Right ventricle myocardium superior (tissue), 1 donor: ENCODE results near the gene MAP7D1. TPM values are rescaled to one million over a fixed set of nuclear protein-coding genes. Genes with fewer than 3 reads are reported as not detected.
"Not testable (repeated sequence)": the region's sequence is repeated elsewhere in the genome, so short reads cannot be mapped to it uniquely, and the experiment has no call there.

Experiments
- ATAC-seq: fragments of 200-7000 bp; cut with Tn5 transposase; one replicate; pipeline ENCODE4 v1.9.1; 2020; ENCODE audit warnings: mild to moderate bottlenecking; ENCODE audit not compliant: poor library complexity
- DNase-seq: peaks from one replicate; pipeline ENCODE4 v3.0.0-alpha.2; 2020
- intact Hi-C: fragments of 100-400 bp; cut with DNase I; formaldehyde crosslinking; loops from one replicate; pipeline ENCODE4 v1.11.2; 2022
- total RNA-seq: library from RNA; stranded (reverse); fragmentation: NEBNext Ultra II Directional; extraction: Animal tissue kit (Norgen Biotek cat#: 25700); gene quantifications from one replicate; pipeline ENCODE4 v1.2.1, GENCODE V29; 2021
- donor health status: DM: no; HTN: yes; CAD: no; lungs with severe emphysema.

MAP7D1 gene
- total RNA-seq, 1 donor from 2014 or later = 390 TPM

DNA sequence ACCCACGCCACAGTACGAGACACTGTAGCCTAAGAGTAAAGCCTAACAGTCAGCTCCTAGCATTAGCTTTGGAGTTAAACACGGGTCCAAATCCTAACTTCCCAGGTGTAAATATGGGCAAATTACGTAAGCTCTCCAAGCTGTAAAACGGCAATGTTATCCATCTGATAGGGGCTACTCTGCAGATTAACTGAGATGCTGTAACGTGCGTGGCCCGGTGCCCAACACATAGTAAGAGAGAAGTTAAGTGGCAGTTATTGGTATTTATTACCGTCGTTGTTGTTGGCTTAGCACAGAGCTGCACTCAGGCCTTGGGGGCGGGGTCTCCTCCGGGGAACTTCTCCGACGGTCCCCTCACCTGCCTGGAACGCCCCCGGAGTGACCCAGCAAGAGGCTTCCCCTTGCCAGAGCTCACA is 7.1 kb upstream of the MAP7D1 start:
- ATAC-seq (no peak), DNase-seq (no peak)

DNA sequence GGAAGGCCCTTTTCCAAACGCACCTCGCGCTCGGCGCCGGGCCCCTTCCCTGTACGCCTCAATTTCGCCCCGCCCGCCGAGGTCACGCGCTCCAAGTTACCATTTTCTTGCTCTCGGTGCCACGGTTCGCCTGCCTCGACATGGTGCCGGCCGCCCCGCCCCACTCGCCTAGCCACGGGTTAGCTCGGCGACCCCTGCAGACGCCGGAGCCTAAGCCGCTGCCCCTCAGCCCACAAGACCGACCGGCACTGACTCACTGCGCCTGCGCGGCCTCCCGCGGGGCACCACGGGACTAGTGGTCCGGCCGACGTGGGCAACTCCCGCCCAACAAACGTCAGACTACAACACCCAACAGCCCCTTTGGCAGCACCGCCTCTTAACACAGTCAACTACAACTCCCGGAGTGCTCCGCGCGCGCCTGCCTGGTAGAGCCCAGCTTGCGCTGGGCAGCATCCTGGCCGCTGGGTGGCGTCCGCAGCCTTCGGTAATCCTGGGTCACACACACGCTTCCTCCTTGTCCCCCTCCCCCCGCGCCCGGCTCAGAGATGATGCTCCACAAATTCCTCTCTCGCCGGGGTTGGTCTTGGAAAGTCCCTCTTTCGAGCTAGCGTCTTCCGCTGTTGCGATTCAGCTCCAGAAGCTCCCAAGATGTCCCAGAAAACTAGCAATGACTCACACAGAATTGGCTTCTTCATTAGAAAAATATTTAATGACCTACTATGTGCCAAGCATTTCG is 6.6 kb upstream of the MAP7D1 start, which contains the start of gene TRAPPC3:
TRAPPC3 (minus strand) TSS at position 250 of the 736 bp plus-strand sequence; CDS start at position 142, 108 bp downstream.
- ATAC-seq = peak; percentile 91
- DNase-seq = peak; percentile 100
- intact Hi-C loops = no loop called here

More for the DNA sequence above, 7.1 kb upstream of the MAP7D1 start:
- intact Hi-C loops = no loop called here

DNA sequence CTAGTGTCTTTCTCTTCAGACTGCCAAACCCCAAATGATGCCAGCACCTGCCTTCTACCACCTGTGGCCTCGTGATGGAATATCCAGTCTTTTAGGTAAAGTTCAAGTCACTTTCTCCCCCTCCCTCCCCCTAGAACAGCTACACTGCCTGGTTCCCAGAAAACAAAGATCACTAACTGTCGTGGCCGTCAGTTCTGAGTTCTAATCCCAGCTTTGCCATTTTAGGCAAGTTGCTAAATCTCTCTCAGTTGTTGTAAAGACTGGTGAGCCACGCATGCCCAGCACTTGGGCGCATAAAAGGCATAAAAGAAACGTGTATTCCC is 6.0 kb upstream of the MAP7D1 start:
- ATAC-seq = no peak
- no peak for DNase-seq
- intact Hi-C loops = loop anchor here (10.0 kb wide), 1 partner anchor 75 kb away; the partner anchor contains the start of gene THRAP3

DNA sequence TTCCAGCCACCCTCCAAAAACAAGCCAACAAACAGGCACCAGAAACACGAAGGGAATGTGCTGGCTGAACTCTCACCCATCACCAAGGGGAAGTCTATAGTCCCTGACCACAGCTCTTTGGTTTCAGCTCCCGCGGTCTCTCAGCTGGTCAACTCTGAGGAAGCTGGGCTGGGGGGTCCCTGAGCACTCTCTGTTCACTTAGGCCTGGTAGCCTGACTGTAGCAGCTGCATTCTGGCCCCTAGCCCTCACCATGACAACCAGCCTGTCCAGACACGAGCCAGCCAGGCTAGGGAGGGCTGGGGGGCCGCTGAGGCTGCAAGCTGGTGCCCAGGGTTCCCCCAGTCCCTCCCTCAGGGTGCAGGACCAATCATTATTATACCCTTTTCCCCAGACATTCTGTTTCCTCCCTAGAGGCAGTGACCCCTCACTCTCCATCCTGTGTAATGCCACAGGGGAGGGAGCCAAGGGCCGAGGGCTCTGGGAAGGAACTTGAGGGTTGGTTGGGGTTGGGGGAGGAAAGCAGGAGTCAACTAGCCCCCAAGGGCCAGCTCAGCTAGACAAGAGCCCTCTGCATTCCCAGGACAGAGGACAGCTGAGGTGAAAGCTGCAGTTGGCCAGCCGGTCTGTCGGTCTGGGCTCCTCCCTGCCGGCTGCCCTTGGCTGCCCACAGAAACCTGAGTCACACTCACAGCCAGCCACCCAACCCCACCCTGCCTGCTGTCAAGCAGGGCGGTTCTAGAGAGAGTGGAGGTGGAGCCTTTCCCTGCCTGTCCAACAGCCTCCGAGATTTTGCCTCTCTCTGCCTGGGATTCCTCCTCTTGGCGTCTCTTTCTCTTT is 5.4 kb upstream of the MAP7D1 start:
- intact Hi-C loops = loop anchor here (10.0 kb wide), 1 partner anchor 74 kb away; the partner anchor contains the start of gene THRAP3
- DNase-seq = peak; percentile 95
- ATAC-seq = peak; percentile 79

DNA sequence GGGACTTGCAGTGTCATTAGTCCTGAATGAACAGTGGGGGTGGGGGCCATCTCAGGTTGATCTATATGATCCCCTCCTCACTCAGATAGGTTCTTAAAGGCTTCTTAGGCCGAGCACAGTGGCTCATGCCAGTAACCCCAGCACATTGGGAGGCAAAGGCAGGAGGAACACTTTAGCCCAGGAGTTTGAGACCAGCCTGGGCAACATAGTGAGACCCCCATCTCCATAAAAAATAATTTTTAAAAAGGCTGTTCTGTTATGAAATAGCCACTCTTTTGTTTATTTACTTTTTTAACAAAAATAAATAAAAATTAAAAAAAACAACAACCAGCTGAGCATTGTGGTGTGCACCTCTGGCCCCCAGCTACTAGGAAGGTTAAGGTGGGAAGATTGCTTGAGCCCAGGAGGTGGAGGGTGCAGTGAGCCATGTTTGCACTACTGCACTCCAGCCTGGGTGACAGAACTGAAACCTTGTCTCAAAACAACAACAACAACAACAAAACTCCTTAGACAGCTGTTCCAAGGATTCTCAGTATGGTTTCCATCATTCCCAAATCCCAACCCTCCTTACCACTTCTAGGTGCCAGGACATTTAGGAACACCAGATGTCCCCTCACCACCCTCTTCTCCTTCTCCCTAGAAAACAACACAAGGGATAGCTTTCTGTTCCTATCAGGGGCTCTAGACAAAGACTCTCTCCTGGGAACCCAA is 4.7 kb upstream of the MAP7D1 start:
- DNase-seq = peak; percentile 16
- ATAC-seq = no peak
- intact Hi-C loops = loop anchor here (10.0 kb wide), 1 partner anchor 74 kb away; the partner anchor contains the start of gene THRAP3

DNA sequence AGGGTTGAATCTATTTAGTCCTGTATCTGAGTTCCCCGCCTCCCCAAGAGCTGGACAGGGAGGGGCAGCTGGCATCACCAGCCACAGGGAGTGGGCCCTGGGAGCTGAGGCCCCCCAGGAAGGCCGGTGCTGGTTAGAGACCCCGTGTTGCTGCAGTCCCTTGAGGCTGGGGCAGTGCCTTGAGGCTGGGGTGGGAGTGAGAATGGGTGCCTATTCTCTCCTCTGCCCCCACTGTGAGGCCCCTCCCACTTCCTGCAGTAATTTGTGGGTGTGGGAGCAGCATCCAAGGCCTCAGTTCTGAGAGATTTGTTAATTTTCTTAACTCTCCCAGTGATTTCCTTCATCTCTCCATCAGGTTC is 4.1 kb upstream of the MAP7D1 start:
- intact Hi-C loops = loop anchor here (10.0 kb wide), 1 partner anchor 73 kb away; the partner anchor contains the start of gene THRAP3
- ATAC-seq (no peak), DNase-seq (peak; percentile 53)

DNA sequence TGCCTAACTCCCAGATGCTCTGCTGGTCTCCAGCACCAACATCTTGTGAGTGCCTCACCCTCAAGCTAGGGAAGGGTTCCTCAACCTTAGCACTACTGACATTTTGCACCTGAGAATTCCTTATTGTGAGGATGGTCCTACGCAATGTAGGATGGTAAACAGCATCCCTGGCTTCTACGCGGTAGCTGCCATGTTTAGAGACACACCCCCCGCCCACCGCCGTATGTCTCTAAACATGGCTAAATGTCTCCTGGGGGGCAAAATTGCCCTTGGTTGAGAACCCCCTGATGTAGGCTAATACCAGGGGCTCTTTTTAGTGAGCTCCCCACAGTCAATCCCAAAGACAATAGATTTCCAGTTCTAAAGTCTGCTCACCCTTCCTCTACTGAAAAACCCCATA is 2.5 kb upstream of the MAP7D1 start:
- DNase-seq = peak; percentile 34
- intact Hi-C loops = loop anchor here (10.0 kb wide), 1 partner anchor 71 kb away; the partner anchor contains the start of gene THRAP3
- ATAC-seq = no peak

DNA sequence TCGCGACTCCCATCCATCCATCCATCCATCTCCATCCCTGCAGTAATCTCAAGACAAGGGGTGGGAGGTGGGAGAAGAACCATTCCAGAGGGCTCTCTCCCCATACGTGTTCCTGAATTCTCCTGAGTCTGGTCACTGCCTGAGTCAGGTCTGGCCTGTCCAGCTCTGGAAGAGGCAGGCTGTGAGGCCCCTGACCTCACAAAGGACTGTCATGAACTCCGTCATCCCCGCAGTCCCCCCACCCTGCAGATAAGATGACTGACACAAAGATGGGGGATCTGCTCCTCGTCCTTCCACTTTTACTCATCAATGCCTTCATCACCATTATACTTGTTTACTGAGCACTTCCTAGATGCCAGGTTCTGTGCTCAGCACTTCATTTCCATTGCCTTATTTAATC is 1.6 kb upstream of the MAP7D1 start:
- no peak for ATAC-seq
- DNase-seq = peak; percentile 17
- intact Hi-C loops = loop anchor here (2.0 to 10.0 kb wide), 2 partner anchors 34 to 70 kb away; partner anchors contain the start of gene THRAP3

DNA sequence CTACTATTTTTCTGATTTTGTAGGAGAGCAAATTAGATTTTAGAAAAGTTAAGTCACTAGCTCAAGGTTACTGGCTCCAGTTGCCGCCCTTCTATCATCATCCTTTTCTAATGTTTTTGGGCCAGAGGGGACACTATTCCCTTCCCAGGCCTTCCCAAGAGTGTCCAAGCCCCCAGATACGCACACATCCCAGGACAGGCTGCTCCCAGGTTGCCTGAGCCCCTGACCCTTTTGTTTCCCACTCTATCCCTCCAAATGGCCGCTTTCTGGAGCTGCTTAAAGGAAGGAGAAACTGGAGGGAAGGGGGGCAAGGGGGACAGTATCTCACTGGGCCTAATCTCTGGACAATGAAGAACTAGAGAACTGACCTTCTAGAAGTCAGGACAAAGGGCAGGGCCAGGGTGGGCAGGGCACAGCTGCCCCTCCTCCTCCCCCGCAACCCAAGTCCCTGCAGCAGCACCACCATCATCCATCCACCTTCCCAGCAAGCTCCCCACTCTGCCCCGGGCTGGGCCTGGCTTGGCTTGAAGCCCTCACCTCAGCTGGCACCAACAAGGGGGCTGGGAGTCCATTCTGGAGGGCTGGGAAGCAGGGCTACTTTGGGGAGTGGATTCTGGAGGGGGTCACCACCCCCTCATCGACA is 1.1 kb upstream of the MAP7D1 start:
- intact Hi-C loops = loop anchor here (2.0 to 10.0 kb wide), 3 partner anchors 34 to 132 kb away; partner anchors contain the start of gene THRAP3
- DNase-seq = peak; percentile 80
- peak; percentile 33 for ATAC-seq

DNA sequence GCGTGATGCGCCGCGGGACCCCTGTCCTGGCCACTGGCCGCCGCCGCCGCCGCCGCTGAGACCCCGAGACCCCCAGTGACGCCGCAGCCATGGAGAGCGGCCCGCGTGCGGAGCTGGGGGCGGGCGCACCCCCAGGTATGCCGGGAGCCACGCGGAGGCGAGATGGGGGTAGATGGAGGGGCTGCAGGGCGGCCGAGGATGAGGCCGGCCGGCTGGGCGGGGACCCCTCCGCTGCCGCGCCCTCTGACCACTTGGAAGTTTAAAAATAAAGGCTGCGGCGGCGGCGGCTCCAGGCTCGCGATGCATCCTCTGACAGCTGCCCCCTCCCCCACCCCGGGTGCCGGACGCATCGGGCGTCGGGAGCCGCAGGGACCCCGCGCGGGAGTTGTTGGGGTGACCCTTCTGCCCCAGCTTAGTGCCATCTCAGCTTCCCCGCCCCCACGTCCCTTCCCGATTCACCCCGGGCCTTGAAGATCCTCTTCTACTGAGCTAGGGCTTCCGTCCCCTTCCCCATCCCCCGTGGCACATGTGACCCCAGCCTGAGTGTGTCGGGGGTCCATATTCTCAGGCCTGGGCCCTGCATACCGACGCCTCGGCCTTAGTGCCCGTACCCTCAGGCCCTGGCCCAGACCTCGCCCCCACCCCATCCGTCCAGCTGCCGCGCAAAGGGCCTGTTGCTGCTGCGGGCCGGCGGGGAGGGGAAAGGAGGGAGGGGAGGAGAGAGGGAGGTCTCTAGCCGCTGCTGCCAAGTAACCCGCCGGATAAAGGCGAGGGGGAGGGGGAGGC is 562 bp downstream of the MAP7D1 start:
- intact Hi-C loops = loop anchor here (5.0 to 10.0 kb wide), 2 partner anchors 68 to 131 kb away; partner anchors contain the start of gene THRAP3
- peak; percentile 82 for DNase-seq
- peak; percentile 53 for ATAC-seq

DNA sequence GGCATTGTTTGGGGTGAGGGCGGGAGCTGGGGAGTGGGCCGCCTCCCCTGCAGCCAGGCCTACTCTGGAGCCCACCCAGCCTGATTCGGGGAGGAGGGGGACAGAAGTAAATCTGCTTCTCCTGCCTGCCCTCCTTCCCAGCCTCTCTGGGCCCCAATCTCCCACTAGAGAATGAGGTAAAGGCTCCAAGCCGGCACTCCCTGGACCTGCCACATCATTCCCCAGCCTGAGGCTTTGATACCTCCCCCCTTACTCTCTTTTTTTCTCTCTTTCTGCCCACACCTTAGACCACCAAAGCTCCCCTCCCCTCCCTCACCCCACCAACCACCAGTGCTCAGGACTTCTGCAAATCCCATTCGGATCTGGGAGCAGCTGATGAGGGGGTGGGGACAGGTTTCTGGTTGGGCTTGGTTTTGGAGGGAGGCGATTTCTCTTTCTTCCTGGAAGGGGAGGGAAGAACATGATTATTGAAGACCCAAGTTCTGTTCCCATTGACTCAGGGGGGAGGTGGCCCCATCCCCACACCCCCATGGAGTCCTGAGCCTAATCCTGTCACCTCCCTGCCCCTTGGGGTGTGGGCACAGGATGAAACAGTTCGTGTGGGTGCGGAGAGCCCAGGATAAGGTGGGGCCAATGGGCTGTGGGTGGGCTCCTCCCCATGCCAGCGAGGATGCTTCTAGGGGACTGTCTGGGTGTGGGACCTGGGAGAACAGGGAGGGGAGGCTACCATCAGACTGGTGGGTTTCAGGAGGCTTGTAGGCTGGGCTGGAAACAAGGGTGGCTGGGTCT is 1.3 kb downstream of the MAP7D1 start:
- no peak for ATAC-seq
- DNase-seq = peak; percentile 39
- intact Hi-C loops = loop anchor here (5.0 to 10.0 kb wide), 2 partner anchors 67 to 130 kb away; partner anchors contain the start of gene THRAP3

DNA sequence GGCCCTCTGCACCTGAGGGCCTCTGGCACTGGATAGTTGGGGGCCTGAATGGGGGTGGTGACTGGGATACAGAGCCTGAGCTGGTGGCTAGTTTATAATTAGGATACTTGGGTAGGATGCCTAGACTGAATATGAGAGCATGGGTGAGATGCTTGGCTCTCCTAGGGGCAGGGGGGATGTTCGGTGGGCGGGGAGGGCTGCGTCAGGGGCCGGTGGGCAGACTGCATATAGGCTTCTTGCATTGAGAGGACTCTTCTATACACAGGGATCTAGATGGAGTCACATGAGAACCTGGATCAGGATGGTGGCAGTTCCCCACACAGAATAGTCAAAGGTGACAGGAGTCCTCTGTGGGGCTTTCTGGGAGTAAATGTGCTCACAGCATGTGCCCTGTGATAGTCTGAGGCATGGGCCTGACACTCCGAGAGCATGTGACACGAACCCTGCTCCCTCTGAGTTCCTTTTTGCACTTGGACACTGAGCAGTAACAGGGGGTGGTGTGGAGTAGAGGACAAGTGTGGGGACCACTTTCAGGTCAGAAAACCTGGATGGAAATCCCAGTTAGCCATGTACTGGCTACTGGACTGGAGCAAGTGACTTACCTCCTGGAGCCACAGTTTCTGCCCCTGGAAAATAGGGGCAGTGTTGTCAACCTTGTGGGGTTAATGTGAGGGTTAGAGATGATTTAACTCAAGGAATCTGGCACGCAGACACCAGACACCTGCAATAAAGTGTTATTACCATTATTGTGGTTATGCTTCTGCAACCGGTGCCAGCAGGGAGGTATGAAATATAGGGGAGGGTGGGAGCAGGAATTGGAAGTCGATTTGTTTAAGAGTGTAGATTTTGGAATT is 2.2 kb downstream of the MAP7D1 start:
- no peak for ATAC-seq
- intact Hi-C loops = loop anchor here (5.0 to 10.0 kb wide), 2 partner anchors 67 to 129 kb away; partner anchors contain the start of gene THRAP3
- DNase-seq = peak; percentile 30

DNA sequence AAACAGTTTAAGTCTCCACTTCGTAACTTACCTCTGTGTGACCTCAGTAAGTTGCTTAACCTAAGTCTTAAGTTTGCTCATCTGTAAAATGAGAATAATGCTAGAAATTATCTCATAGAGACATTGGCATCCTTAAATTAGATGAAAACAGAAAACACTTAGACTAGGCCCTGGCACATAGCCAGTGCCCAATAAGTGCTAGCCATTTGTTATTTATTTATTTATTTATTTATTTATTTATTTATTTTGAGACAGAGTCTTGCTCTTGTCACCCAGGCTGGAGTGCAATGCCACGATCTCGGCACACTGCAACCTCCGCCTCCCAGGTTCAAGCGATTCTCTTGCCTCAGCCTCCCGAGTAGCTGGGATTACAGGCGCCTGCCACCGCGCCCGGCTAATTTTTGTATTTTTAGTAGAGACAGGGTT is 2.9 kb downstream of the MAP7D1 start:
- intact Hi-C loops = loop anchor here (5.0 to 10.0 kb wide), 2 partner anchors 66 to 128 kb away; partner anchors contain the start of gene THRAP3

DNA sequence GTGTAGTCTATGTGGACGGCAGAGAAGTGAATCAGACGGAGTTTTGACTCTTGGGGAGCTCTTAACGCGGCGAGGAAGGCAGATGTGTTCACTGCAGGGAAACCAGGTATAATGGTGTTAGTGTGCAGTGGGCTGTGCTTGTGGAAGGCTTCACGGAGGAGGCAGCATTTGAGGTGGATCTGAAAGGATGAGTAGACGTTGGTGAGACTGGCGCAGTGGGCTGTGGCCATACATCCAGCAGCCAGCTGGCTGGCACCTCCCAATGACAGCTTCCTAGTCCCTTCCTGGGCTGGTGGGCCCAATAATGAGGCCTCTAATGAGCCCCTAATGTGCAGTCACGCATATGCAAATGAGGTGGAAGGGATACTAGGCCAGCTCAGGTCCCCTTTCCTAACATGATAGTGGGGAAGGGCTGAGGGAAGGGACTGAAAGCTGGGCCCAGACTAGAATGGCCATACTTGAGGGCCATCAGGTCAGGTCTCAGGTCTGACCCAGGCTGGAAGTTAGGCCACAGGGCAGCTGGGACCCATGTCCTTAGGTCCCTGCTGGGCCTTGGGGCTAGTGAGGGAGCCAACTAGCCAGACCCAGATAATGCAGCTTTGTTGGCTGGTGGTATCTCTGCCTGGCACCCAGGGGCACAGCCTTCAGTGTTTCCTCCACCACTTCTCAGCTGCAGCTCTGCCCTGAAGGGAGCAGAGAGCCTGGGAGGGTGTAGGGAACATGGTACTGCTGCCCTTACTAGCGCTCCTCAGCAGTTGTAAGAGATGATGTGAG is 3.8 kb downstream of the MAP7D1 start:
- intact Hi-C loops = loop anchor here (5.0 to 10.0 kb wide), 2 partner anchors 65 to 128 kb away; partner anchors contain the start of gene THRAP3
- DNase-seq = peak; percentile 35
- ATAC-seq = no peak

More for the DNA sequence above, 2.9 kb downstream of the MAP7D1 start:
- ATAC-seq = not testable (repeated sequence)
- DNase-seq = peak; percentile 34
